Skin epidermis (tissue), 12 donors: Measurements from ENCODE around the gene PLEKHN1.

Experiments
- H3K27ac ChIP-seq, 21 experiments: fragments of 200-600 bp; sonication (generic) in 11 of 21; one replicate each; pipeline ENCODE4 v1.5.0; 2020; ENCODE audit warnings: mild to moderate bottlenecking in 3 of 21, inconsistent platforms in 2 of 21, moderate library complexity in 2 of 21
- H3K4me3 ChIP-seq, 7 experiments: fragments of 200-600 bp; sonication (generic) in 2 of 7; one replicate each; pipeline ENCODE4 v1.5.0; 2020; ENCODE audit warnings: inconsistent platforms in 2 of 7, mild to moderate bottlenecking in 2 of 7, moderate library complexity in 1 of 7

Gene PLEKHN1

GRCh38 chr1:928825-929661 is 37.2 kb upstream of the PLEKHN1 start:
- Histone ChIP-seq H3K4me3 (no peak overlapping the region), H3K27ac (no peak overlapping the region)

GRCh38 chr1:929712-930632 is 36.3 kb upstream of the PLEKHN1 start:
- no peak overlapping the region for H3K4me3 ChIP-seq
- H3K27ac ChIP-seq, result no peak overlapping the region

- Histone ChIP-seq H3K4me3 (no peak overlapping the region), H3K27ac (no peak overlapping the region)
Measured at GRCh38 chr1:930633-931138, 35.6 kb upstream of the PLEKHN1 start.

- no peak overlapping the region for H3K4me3 ChIP-seq
- H3K27ac ChIP-seq, result no peak overlapping the region
Measured at GRCh38 chr1:931380-932172, 34.7 kb upstream of the PLEKHN1 start.

GRCh38 chr1:932173-932510 is 34.1 kb upstream of the PLEKHN1 start:
- no peak overlapping the region for H3K27ac ChIP-seq
- H3K4me3 ChIP-seq, result no peak overlapping the region

- Histone ChIP-seq H3K27ac (no peak overlapping the region), H3K4me3 (no peak overlapping the region)
Measured at GRCh38 chr1:932776-933602, 33.3 kb upstream of the PLEKHN1 start.

GRCh38 chr1:933603-933940 is 32.7 kb upstream of the PLEKHN1 start:
- Histone ChIP-seq H3K4me3 (no peak overlapping the region), H3K27ac (no peak overlapping the region)

- Histone ChIP-seq H3K4me3 (no peak overlapping the region), H3K27ac (no peak overlapping the region)
Measured at GRCh38 chr1:934991-935750, 31.1 kb upstream of the PLEKHN1 start.

- Histone ChIP-seq H3K4me3 (no peak overlapping the region), H3K27ac (no peak overlapping the region)
Measured at GRCh38 chr1:935751-936231, 30.5 kb upstream of the PLEKHN1 start.

GRCh38 chr1:936348-937264 is 29.7 kb upstream of the PLEKHN1 start:
- no peak overlapping the region for H3K27ac ChIP-seq
- H3K4me3 ChIP-seq, result no peak overlapping the region

- Histone ChIP-seq H3K27ac (no peak overlapping the region), H3K4me3 (no peak overlapping the region)
Measured at GRCh38 chr1:937521-937920, 28.8 kb upstream of the PLEKHN1 start.

GRCh38 chr1:938088-938683 is 28.1 kb upstream of the PLEKHN1 start:
- no peak overlapping the region for H3K27ac ChIP-seq
- H3K4me3 ChIP-seq, result no peak overlapping the region

GRCh38 chr1:938711-939489 is 27.4 kb upstream of the PLEKHN1 start:
- Histone ChIP-seq H3K27ac (no peak overlapping the region), H3K4me3 (no peak overlapping the region)

- Histone ChIP-seq H3K27ac (no peak overlapping the region), H3K4me3 (peak overlapping the region in 2 of 7 experiments; percentile 15 to 25)
Measured at GRCh38 chr1:939511-940106, 26.7 kb upstream of the PLEKHN1 start.

- peak overlapping the region in 5 of 7 experiments; percentile 15 to 28 (median 17) for H3K4me3 ChIP-seq
- peak overlapping the region in 2 of 21 experiments; percentile 3 to 35 for H3K27ac ChIP-seq
Measured at GRCh38 chr1:940107-941014, 25.9 kb upstream of the PLEKHN1 start.
